ENCODE results near the gene TRPV3.

- TF ChIP-seq CTCF (IDR thresholded peaks at IDR 0.05; ENCODE audit: borderline replicate concordance, extremely low read depth, low read length, poor library complexity, severe bottlenecking) (no peak), EZH2 (IDR thresholded peaks at IDR 0.05; ENCODE audit: borderline replicate concordance, low read depth, low read length, severe bottlenecking) (no peak)
Measured at GRCh38 chr17:3514873-3515272, 42.7 kb downstream of the TRPV3 start.

Data from DND-41 (cell line).